Liver (tissue), 9 donors: ENCODE measurements around the gene ATP5F1D. TPM values are rescaled to one million over a fixed set of nuclear protein-coding genes. Genes with fewer than 3 reads are reported as not detected.

ENCODE experiments used
- DNase-seq: peaks from one replicate; pipeline ENCODE4 v3.0.0-alpha.2; 2017; ENCODE audit warnings: low spot score
- H3K27ac ChIP-seq, 2 donors: one replicate each; pipeline ENCODE4 v1.7.0; 2013; ENCODE audit warnings: inconsistent platforms in 2 of 2, low read length in 2 of 2, control low read depth in 1 of 2, low read depth in 1 of 2, mild to moderate bottlenecking in 1 of 2
- H3K27me3 ChIP-seq, 4 donors: one replicate each; pipeline versions ENCODE4 v1.6.1 to v1.7.0; 2013; ENCODE audit warnings: low read length in 3 of 4, inconsistent platforms in 1 of 4, mild to moderate bottlenecking in 1 of 4, moderate library complexity in 1 of 4; ENCODE audit not compliant: control insufficient read depth in 4 of 4, insufficient read depth in 4 of 4
- H3K36me3 ChIP-seq, 4 donors: one replicate each; pipeline versions ENCODE4 v1.6.1 to v1.7.0; 2013; ENCODE audit warnings: low read length in 3 of 4, mild to moderate bottlenecking in 3 of 4, low read depth in 1 of 4, moderate library complexity in 1 of 4; ENCODE audit not compliant: control insufficient read depth in 4 of 4, insufficient read depth in 3 of 4
- H3K4me1 ChIP-seq, 4 donors: one replicate each; pipeline versions ENCODE4 v1.6.1 to v1.7.0; 2013; ENCODE audit warnings: low read length in 3 of 4, mild to moderate bottlenecking in 3 of 4, moderate library complexity in 1 of 4; ENCODE audit not compliant: control insufficient read depth in 4 of 4, insufficient read depth in 4 of 4
- H3K4me3 ChIP-seq, 3 donors: one replicate each; pipeline versions ENCODE4 v1.6.1 to v1.7.0; 2013; ENCODE audit warnings: low read length in 3 of 3, control low read depth in 1 of 3, low read depth in 1 of 3, mild to moderate bottlenecking in 1 of 3
- H3K9ac ChIP-seq, 2 donors: one replicate each; pipeline ENCODE4 v1.7.0; 2013; ENCODE audit warnings: low read length in 2 of 2, mild to moderate bottlenecking in 2 of 2, moderate library complexity in 2 of 2, control low read depth in 1 of 2, low read depth in 1 of 2
- H3K9me3 ChIP-seq, 4 donors: one replicate each; pipeline versions ENCODE4 v1.6.1 to v1.7.0; 2013; ENCODE audit warnings: low read length in 3 of 4; ENCODE audit not compliant: control insufficient read depth in 4 of 4
- ATF3 ChIP-seq: IDR thresholded peaks from 2 replicates; pipeline ENCODE4 v1.6.1; 2016; ENCODE audit warnings: antibody characterized with exemption
- CTCF ChIP-seq: fragments of 150-350 bp; IDR thresholded peaks from 2 replicates; pipeline ENCODE4 v1.5.1; 2017; ENCODE audit warnings: improper control_type of control experiment, low read depth, low read length; ENCODE audit not compliant: missing input control
- EGR1 ChIP-seq, 2 donors: IDR thresholded peaks; 2 replicates each; pipeline ENCODE4 v1.6.1; 2016 to 2018; ENCODE audit warnings: antibody characterized with exemption in 2 of 2, low read depth in 2 of 2
- FOXA1 ChIP-seq: IDR thresholded peaks from 2 replicates; pipeline ENCODE4 v1.6.1; 2016; ENCODE audit warnings: antibody characterized with exemption
- FOXA2 ChIP-seq: IDR thresholded peaks from 2 replicates; pipeline ENCODE4 v1.6.1; 2016; ENCODE audit warnings: antibody characterized with exemption
- GABPA ChIP-seq, 2 donors: IDR thresholded peaks in 1 of 2; conservative IDR thresholded peaks in 1 of 2; 2 replicates each; pipeline ENCODE4 v1.6.1; 2016; ENCODE audit warnings: antibody characterized with exemption in 2 of 2, mild to moderate bottlenecking in 1 of 2, moderate library complexity in 1 of 2
- HNF4A ChIP-seq, 2 donors: conservative IDR thresholded peaks; 2 replicates each; pipeline ENCODE4 v1.6.1; 2016; ENCODE audit warnings: antibody characterized with exemption in 2 of 2, mild to moderate bottlenecking in 2 of 2
- HNF4G ChIP-seq: IDR thresholded peaks from 2 replicates; pipeline ENCODE4 v1.6.1; 2016; ENCODE audit warnings: antibody characterized with exemption
- JUND ChIP-seq, 2 donors: IDR thresholded peaks; 2 replicates each; pipeline ENCODE4 v1.6.1; 2016; ENCODE audit warnings: antibody characterized with exemption in 2 of 2
- MAX ChIP-seq: IDR thresholded peaks from 2 replicates; pipeline ENCODE4 v1.6.1; 2016; ENCODE audit warnings: antibody characterized with exemption
- NR2F2 ChIP-seq: IDR thresholded peaks from 2 replicates; pipeline ENCODE4 v1.6.1; 2016; ENCODE audit warnings: antibody characterized with exemption
- RAD21 ChIP-seq, 2 donors: IDR thresholded peaks; 2 replicates each; pipeline ENCODE4 v1.6.1; 2016; ENCODE audit warnings: antibody characterized with exemption in 2 of 2, mild to moderate bottlenecking in 2 of 2
- REST ChIP-seq: IDR thresholded peaks from 2 replicates; pipeline ENCODE4 v1.6.1; 2016; ENCODE audit warnings: antibody characterized with exemption, mild to moderate bottlenecking
- RXRA ChIP-seq, 2 donors: IDR thresholded peaks; 2 replicates each; pipeline ENCODE4 v1.6.1; 2017 to 2018; ENCODE audit warnings: antibody characterized with exemption in 2 of 2, mild to moderate bottlenecking in 1 of 2
- SP1 ChIP-seq: IDR thresholded peaks from 2 replicates; pipeline ENCODE4 v1.6.1; 2018; ENCODE audit warnings: antibody characterized with exemption, mild to moderate bottlenecking
- TAF1 ChIP-seq: conservative IDR thresholded peaks from 2 replicates; pipeline ENCODE4 v1.6.1; 2016; ENCODE audit warnings: antibody characterized with exemption, mild to moderate bottlenecking
- YY1 ChIP-seq: IDR thresholded peaks from 2 replicates; pipeline ENCODE4 v1.6.1; 2016; ENCODE audit warnings: antibody characterized with exemption, mild to moderate bottlenecking
- WGBS: extraction: QIAGEN DNeasy Blood & Tissue Kit; methylation state at CpG from one replicate; pipeline ENCODE4 v1.1.7; 2013; 5-methylcytosine and 5-hydroxymethylcytosine counted together
- polyA plus RNA-seq, 2 donors: library from polyadenylated mRNA; stranded (reverse) in 1 of 2; unstranded in 1 of 2; fragments of 200-250 nt in 1 of 2; fragments of >200 nt in 1 of 2; fragmentation: Nextera tagmentation in 1 of 2; extraction: Ambion mirVana in 1 of 2; gene quantifications; one replicate each; pipeline versions ENCODE4 v1.2.1 to v1.2.3, GENCODE V29; 2013 to 2015
- total RNA-seq, 2 donors: library from RNA; depleted of rRNA; stranded (reverse); fragments of >200 nt; gene quantifications; one replicate each; pipeline ENCODE4 v1.2.3, GENCODE V29; 2014
- donor health status: healthy.
- donor health status: healthy.
- donor health status: healthy.
- donor health status: healthy.
- donor health status: healthy.

Gene ATP5F1D
- total and polyA plus RNA-seq, 4 donors, result 20.2 to 315 (median 145) TPM

- H3K27ac ChIP-seq, result no peak overlapping the region
- no peaks in the 10 kb centered on the region for H3K9me3 ChIP-seq
- TF ChIP-seq HNF4A (conservative IDR thresholded peaks at IDR 0.05) (no peak), FOXA2 (no peak), GABPA (IDR thresholded peaks at IDR 0.05 in 1 of 2, conservative IDR thresholded peaks at IDR 0.05 in 1 of 2) (no peak), TAF1 (no peak), ATF3 (no peak), YY1 (no peak), MAX (no peak)
- peaks cover 18 to 24% (median 18%) of the 10 kb centered on the region in 4 donors for H3K36me3 ChIP-seq
- no peak overlapping the region for H3K9ac ChIP-seq
- H3K27me3 ChIP-seq, result no peaks in the 10 kb centered on the region
- peaks cover 14 to 51% (median 40%) of the 10 kb centered on the region in 4 donors for H3K4me1 ChIP-seq
- DNase-seq, result no peak
- no peak overlapping the region for H3K4me3 ChIP-seq
- 93% methylated on average over 15 of the region's 15 CpGs for WGBS
These were observed 35.5 kb downstream of the ATP5F1D start for GRCh38 chr19:1277061-1277460.

- Histone ChIP-seq H3K4me1 (peaks cover 13 to 46% (median 37%) of the 10 kb centered on the region in 4 donors), H3K27ac (no peak overlapping the region), H3K27me3 (no peaks in the 10 kb centered on the region), H3K36me3 (peaks cover 9 to 19% (median 14%) of the 10 kb centered on the region in 4 donors), H3K4me3 (no peak overlapping the region), H3K9ac (no peak overlapping the region), H3K9me3 (no peaks in the 10 kb centered on the region)
- no peak for DNase-seq
- TF ChIP-seq ATF3, result no peak
- TF ChIP-seq NR2F2, result no peak
- no peak for TF ChIP-seq RAD21 (IDR thresholded peaks at IDR 0.05)
- no peak for TF ChIP-seq HNF4G
- TF ChIP-seq MAX, result no peak
- no peak for TF ChIP-seq YY1
- TF ChIP-seq REST, result no peak
- TF ChIP-seq GABPA (IDR thresholded peaks at IDR 0.05 in 1 of 2, conservative IDR thresholded peaks at IDR 0.05 in 1 of 2), result no peak
- no peak for TF ChIP-seq EGR1 (IDR thresholded peaks at IDR 0.05; ENCODE audit: low read depth in 2 of 2)
- no peak for TF ChIP-seq RXRA (IDR thresholded peaks at IDR 0.05)
- TF ChIP-seq SP1, result no peak
- TF ChIP-seq HNF4A (conservative IDR thresholded peaks at IDR 0.05), result no peak
- no peak for TF ChIP-seq TAF1
- no peak for TF ChIP-seq FOXA1
- no peak for TF ChIP-seq CTCF
- TF ChIP-seq FOXA2, result no peak
- no peak for TF ChIP-seq JUND (IDR thresholded peaks at IDR 0.05)
- WGBS, result 82% methylated on average over 12 of the region's 12 CpGs
These were observed 36.5 kb downstream of the ATP5F1D start for GRCh38 chr19:1278074-1278473.
